Subcutaneous adipose tissue (tissue), 4 donors: ENCODE data around the gene MMP24. TPM values are rescaled to one million over a fixed set of nuclear protein-coding genes. Genes with fewer than 3 reads are reported as not detected.

ENCODE experiments used
- total RNA-seq, 4 donors: library from RNA; depleted of rRNA; stranded (reverse); fragments of >200 nt; gene quantifications; one replicate each; pipeline ENCODE4 v1.1.0, GENCODE V29; 2016
- TF ChIP-seq, protein P1 (sequence below): fragments of 450-650 bp; IDR thresholded peaks from one replicate; pipeline ENCODE4 v1.5.1; 2016; ENCODE audit warnings: low read depth, mild to moderate bottlenecking, control low read depth, antibody characterized with exemption, moderate library complexity

The MMP24 gene
- total RNA-seq, 4 donors from 2014 or later: 0.17 to 1.3 (median 0.66) TPM; not detected in 1

DNA sequence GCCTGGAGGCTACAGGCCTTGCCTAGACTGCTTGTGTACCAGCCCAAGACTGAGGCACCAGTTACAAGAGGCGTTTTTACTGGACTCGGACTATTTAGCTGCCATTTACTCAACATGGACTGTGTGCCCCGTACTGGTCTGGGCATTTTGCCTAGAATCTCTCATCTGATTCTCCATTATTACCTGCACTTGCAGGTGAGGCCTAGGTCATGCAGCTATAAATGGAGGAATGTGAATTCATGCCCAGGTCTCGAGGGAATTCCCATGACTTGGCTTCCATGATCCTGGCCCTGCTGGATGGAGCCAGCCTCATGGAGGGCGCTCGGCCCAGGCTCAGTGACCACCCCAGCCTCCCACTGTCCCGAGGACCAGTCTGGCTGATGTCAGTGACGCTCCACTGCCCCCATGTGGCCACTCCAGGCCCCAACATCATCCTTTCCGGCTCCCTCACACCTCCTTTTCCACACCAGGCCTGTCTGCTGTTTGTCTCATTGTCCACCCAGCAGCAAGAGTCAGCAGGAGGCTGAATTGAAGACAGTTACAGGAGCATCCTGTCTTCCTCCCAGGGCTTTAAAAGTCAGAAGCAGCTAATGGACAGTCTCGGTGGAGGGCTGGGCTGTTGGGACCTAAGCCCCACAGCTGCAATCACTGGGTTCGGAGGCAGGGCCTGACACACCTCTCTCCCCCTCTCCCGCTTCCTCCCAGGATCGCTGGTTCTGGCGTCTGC is 42.7 kb downstream of the MMP24 start:
- TF ChIP-seq, protein P1, sequence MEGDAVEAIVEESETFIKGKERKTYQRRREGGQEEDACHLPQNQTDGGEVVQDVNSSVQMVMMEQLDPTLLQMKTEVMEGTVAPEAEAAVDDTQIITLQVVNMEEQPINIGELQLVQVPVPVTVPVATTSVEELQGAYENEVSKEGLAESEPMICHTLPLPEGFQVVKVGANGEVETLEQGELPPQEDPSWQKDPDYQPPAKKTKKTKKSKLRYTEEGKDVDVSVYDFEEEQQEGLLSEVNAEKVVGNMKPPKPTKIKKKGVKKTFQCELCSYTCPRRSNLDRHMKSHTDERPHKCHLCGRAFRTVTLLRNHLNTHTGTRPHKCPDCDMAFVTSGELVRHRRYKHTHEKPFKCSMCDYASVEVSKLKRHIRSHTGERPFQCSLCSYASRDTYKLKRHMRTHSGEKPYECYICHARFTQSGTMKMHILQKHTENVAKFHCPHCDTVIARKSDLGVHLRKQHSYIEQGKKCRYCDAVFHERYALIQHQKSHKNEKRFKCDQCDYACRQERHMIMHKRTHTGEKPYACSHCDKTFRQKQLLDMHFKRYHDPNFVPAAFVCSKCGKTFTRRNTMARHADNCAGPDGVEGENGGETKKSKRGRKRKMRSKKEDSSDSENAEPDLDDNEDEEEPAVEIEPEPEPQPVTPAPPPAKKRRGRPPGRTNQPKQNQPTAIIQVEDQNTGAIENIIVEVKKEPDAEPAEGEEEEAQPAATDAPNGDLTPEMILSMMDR: no peak

DNA sequence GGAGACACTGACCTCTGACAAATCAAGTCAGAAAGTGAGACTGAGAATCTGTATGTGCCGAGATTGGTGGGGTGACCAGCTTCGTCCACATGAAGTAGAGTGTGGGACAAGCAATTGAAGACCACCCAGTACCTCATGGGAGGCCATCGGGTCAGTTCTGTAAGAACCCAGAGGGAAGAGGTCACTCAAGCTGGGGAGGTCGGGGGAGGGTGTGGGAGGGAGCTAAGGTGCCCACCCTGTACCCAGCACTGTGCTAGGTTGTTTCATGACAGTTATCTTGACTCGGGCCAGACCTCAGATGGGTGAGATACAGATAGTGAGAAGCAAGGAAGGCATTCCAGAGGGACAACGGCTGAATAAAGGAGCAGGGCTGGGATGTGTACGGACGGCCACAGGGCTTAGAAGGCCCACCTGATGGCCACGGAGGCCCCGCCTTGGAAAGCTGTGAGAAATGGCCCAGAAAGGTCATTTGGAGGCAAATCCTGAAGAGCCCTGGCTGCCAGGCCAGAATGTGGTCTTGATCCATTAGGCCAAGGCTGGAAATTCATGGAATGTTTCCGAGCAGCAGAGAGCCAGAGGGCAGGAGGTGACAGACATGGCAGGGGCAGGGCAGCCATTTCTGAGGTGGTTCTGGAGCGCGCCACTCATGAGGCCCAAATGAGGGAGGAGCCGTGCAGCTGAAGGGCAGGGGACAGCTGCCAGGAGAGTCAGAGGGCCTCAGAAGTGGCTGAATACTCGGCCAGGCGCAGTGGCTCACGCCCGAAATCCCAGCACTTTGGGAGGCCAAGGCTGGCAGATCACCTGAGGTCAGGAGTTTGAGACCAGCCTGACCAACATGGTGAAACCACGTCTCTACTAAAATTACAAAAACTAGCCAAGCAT is 43.8 kb downstream of the MMP24 start:
- TF ChIP-seq, protein P1: no peak

DNA sequence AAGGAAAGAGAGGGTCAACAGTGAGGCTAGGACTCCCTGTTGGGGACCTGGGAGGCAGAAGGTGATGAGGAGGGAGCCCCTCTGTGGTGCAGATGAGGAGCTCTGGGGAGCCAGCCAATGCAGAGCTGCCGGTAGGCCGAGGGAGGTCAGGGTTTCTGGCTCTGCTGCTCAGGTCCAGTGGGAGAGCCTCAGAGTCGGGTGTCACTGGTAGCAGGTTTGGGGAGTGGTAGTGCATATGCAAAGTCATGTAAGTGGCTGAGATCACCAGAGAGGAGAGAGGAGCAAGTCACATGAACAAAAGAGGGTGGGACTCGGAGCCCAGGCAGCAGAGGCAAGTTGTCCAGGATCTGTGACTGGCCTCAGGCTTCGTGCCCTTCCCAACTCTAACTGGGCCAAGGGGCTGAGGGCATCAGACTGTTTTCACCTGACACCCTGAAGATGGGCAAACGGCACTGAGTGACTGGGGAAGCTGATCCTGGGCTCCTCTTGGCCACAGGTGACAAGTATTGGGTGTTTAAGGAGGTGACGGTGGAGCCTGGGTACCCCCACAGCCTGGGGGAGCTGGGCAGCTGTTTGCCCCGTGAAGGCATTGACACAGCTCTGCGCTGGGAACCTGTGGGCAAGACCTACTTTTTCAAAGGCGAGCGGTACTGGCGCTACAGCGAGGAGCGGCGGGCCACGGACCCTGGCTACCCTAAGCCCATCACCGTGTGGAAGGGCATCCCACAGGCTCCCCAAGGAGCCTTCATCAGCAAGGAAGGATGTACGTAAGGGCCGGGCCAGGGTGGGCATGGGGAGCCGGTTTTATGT is 44.8 kb downstream of the MMP24 start:
- TF ChIP-seq, protein P1: no peak

DNA sequence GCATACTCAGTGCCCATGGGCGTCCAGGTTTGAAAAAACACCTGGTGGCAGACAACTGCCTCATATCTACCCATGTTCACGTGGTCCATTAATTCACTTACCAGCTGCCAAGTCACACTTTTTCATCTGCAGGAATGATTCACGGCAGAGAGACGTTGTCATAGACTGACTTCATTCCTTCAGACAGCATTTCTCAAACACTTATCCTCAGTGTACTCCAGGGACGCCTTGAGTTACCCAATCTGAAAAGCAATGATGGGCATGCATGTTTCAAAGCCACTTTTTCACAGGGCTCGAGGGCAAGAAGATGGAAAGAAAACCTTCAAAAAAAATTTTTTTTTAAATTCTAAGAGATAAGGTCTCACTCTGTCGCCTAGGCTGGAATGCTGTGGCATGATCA is 45.4 kb downstream of the MMP24 start:
- TF ChIP-seq, protein P1: no peak

DNA sequence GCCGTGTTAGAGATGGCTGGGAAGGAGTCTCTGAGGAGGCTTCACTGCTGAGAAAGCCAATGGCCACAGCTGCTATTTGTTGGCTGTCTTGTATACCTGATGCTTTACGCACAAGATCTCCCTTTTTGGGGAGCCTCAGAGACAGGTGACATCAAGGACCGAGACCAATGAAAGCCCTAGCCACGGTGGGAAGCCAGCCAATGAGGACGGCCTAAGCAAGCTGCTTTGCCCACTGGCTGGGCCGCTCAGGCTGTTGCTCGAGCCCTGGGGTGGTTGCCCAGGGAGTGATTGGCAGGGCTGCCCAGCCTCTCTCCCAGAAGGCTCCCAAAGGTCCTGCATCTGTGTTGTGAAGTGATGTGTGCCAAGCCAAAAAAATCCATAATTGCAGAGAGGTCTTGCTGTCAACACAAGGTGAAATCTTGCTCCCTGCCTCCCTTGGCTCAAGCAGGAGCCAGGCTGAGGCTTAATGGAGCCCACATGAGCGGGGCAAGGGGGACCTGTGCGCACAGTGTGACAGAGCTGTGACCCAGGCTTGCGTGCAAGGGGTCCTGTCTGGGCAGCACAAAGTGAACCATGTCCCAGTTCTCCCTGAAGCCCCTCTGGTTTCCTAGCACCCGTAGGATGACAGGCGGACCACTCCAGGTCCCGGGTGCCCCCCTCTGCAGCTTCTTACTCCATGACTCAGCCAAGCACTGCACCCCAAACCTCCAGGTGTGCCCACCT is 47.1 kb downstream of the MMP24 start:
- TF ChIP-seq, protein P1: no peak

DNA sequence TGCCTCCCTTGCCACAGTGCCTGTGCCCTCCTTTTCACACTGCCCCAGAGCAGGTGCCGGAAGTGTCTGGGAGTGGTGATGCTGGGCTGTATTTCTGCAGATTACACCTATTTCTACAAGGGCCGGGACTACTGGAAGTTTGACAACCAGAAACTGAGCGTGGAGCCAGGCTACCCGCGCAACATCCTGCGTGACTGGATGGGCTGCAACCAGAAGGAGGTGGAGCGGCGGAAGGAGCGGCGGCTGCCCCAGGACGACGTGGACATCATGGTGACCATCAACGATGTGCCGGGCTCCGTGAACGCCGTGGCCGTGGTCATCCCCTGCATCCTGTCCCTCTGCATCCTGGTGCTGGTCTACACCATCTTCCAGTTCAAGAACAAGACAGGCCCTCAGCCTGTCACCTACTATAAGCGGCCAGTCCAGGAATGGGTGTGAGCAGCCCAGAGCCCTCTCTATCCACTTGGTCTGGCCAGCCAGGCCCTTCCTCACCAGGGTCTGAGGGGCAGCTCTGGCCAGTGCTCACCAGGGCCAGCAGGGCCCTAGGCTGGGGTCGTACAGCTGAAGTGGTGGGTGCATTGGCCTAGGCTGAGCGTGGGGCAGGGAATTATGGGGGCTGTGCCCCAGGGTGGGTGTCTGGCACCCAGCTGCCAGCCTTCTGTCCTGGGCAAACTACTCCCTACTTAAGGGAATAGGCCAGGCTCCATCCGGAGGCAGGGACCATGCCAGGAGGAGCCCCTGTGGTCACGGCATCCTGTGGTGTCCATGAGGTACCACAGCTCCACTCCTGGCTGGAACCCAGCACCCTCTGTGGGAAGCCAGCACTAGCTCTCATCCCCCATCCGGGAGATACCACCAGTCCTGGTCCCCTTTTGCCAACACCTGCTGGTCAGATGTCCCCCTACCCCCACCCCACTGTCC is 47.9 kb downstream of the MMP24 start:
- TF ChIP-seq, protein P1: no peak
